Measurements from ENCODE around the gene PRKN. TPM values are rescaled to one million over a fixed set of nuclear protein-coding genes. Genes with fewer than 3 reads are reported as not detected.

PRKN gene
- total and polyA plus RNA-seq, 2 experiments from 2014 or later: 0.10 to 0.84 TPM

DNA sequence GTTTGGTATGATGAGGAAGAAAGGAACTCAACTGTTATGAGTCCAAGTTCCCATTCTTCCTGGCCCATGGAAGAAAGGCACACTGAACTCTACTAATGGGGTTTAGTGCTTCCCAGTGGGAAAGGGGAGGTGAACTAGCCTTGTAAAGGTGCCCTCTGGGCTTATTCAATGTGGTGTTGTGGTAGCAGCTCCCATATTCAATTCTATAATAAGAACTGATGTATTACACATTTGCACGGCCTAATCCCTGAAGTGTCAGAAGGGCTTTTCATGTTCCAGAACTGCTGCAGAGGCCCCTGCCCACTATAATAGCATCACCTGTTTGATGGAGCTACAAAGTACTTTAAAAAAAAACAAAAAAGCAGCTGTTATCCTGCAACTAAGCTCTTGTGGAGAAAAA is 17.1 kb downstream of the PRKN start (continued):
- TF ChIP-seq, protein P1, sequence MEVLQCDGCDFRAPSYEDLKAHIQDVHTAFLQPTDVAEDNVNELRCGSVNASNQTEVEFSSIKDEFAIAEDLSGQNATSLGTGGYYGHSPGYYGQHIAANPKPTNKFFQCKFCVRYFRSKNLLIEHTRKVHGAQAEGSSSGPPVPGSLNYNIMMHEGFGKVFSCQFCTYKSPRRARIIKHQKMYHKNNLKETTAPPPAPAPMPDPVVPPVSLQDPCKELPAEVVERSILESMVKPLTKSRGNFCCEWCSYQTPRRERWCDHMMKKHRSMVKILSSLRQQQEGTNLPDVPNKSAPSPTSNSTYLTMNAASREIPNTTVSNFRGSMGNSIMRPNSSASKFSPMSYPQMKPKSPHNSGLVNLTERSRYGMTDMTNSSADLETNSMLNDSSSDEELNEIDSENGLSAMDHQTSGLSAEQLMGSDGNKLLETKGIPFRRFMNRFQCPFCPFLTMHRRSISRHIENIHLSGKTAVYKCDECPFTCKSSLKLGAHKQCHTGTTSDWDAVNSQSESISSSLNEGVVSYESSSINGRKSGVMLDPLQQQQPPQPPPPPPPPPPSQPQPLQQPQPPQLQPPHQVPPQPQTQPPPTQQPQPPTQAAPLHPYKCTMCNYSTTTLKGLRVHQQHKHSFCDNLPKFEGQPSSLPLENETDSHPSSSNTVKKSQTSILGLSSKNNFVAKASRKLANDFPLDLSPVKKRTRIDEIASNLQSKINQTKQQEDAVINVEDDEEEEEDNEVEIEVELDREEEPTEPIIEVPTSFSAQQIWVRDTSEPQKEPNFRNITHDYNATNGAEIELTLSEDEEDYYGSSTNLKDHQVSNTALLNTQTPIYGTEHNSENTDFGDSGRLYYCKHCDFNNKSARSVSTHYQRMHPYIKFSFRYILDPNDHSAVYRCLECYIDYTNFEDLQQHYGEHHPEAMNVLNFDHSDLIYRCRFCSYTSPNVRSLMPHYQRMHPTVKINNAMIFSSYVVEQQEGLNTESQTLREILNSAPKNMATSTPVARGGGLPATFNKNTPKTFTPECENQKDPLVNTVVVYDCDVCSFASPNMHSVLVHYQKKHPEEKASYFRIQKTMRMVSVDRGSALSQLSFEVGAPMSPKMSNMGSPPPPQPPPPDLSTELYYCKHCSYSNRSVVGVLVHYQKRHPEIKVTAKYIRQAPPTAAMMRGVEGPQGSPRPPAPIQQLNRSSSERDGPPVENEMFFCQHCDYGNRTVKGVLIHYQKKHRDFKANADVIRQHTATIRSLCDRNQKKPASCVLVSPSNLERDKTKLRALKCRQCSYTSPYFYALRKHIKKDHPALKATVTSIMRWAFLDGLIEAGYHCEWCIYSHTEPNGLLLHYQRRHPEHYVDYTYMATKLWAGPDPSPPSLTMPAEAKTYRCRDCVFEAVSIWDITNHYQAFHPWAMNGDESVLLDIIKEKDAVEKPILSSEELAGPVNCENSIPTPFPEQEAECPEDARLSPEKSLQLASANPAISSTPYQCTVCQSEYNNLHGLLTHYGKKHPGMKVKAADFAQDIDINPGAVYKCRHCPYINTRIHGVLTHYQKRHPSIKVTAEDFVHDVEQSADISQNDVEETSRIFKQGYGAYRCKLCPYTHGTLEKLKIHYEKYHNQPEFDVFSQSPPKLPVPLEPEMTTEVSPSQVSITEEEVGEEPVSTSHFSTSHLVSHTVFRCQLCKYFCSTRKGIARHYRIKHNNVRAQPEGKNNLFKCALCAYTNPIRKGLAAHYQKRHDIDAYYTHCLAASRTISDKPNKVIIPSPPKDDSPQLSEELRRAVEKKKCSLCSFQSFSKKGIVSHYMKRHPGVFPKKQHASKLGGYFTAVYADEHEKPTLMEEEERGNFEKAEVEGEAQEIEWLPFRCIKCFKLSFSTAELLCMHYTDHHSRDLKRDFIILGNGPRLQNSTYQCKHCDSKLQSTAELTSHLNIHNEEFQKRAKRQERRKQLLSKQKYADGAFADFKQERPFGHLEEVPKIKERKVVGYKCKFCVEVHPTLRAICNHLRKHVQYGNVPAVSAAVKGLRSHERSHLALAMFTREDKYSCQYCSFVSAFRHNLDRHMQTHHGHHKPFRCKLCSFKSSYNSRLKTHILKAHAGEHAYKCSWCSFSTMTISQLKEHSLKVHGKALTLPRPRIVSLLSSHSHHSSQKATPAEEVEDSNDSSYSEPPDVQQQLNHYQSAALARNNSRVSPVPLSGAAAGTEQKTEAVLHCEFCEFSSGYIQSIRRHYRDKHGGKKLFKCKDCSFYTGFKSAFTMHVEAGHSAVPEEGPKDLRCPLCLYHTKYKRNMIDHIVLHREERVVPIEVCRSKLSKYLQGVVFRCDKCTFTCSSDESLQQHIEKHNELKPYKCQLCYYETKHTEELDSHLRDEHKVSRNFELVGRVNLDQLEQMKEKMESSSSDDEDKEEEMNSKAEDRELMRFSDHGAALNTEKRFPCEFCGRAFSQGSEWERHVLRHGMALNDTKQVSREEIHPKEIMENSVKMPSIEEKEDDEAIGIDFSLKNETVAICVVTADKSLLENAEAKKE (CRISPR knock-in tag; IDR thresholded peaks at IDR 0.05): no peak
- TF ChIP-seq EZH2phosphoT487 (IDR thresholded peaks at IDR 0.05; ENCODE audit: unreplicated experiment): no peak

- no peak for DNase-seq (ENCODE audit: low spot score)
- peaks cover 9% of the 10 kb centered on the region for H3K4me1 ChIP-seq (ENCODE audit: insufficient read depth)
- no peak overlapping the region for H2AFZ ChIP-seq
- no peak overlapping the region for H3K4me2 ChIP-seq
- no peaks in the 10 kb centered on the region for H3K36me3 ChIP-seq (ENCODE audit: insufficient read depth)
- Mint-ChIP-seq H3K9me3 (peaks cover 9% of the 10 kb centered on the region; the same call in 2 of the 3 replicates), H3K4me3 (no peak overlapping the region), H3K27ac (no peak overlapping the region), H3K27me3 (ENCODE audit: insufficient read depth, low read depth, poor library complexity) (peaks cover 3% of the 10 kb centered on the region), H3K4me1 (peaks cover 6% of the 10 kb centered on the region), H3K36me3 (ENCODE audit: low read depth) (peaks cover 5% of the 10 kb centered on the region; the same call in 2 of the 3 replicates)
- no peaks in the 10 kb centered on the region for H3K27me3 ChIP-seq (ENCODE audit: insufficient read depth)
- no peaks in the 10 kb centered on the region for H3K9me2 ChIP-seq (ENCODE audit: insufficient read depth)
- no peak overlapping the region for H3K27ac ChIP-seq (ENCODE audit: low read depth)
- no peaks in the 10 kb centered on the region for H3K79me2 ChIP-seq (replicated peaks; ENCODE audit: insufficient read depth)
- no peaks in the 10 kb centered on the region for H3F3A ChIP-seq (replicated peaks; ENCODE audit: low read depth)
- ATAC-seq: no peak
- no peaks in the 10 kb centered on the region for H4K20me1 ChIP-seq (replicated peaks; ENCODE audit: insufficient read depth)
- no peak overlapping the region for H3K4me3 ChIP-seq
- TF ChIP-seq POLR2AphosphoS5 (IDR thresholded peaks at IDR 0.05; ENCODE audit: low read depth): no peak
- no peak for TF ChIP-seq STAT1 (IDR thresholded peaks at IDR 0.05; ENCODE audit: unreplicated experiment)
- TF ChIP-seq, protein P1 (CRISPR knock-in tag; IDR thresholded peaks at IDR 0.05): no peak
- no peak for TF ChIP-seq CREB1 (CRISPR knock-in tag; IDR thresholded peaks at IDR 0.05; ENCODE audit: low read depth)
- no peak for TF ChIP-seq CTCF (conservative IDR thresholded peaks at IDR 0.05; ENCODE audit: low read depth in 2 of 2)
- no peak for TF ChIP-seq EZH2phosphoT487 (IDR thresholded peaks at IDR 0.05; ENCODE audit: unreplicated experiment)
- no peak for TF ChIP-seq JUNB (IDR thresholded peaks at IDR 0.05; ENCODE audit: unreplicated experiment)
- no peak for TF ChIP-seq NANOG (IDR thresholded peaks at IDR 0.05; ENCODE audit: borderline replicate concordance)
Observed at GRCh38 chr6:162709431-162709830, 18.1 kb downstream of the PRKN start.

Data from GM23338 (cell line).